ENCODE data around the gene RPL5. TPM values are rescaled to one million over a fixed set of nuclear protein-coding genes. Genes with fewer than 3 reads are reported as not detected.

Gene RPL5
- total and polyA plus RNA-seq, 9 of the 15 experiments (the other 6 are each of a cell fraction or from before 2014, with no cell fraction given): 1,467 to 4,252 (median 2,454) TPM

DNA sequence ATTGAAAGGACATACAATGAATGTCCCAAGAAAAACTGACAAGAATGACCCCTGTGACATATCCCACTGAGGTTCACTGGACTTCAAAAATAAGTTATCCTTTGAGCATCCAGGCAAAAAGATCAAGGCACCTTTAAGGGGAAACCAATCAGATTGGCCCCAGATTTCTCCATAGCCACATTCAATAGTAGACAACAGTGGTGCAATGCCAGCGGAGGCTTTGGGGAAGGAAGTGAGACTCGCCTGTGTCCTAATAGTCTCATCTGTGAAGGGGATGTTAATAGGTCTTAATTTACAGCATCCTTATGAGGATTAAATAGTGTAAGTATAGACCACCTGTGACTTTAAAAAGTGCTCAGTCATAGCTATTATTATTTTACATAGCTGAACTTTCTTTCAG, 21.5 kb downstream of the RPL5 start (continued):
- no peak for TF ChIP-seq ETV1 (tag; conservative IDR thresholded peaks at IDR 0.05; ENCODE audit: low read depth)
- TF ChIP-seq SP1 (CRISPR knock-in tag; IDR thresholded peaks at IDR 0.05): no peak
- TF ChIP-seq CAMTA2 (CRISPR knock-in tag; conservative IDR thresholded peaks at IDR 0.05): no peak
- TF ChIP-seq ZNF830 (CRISPR knock-in tag; IDR thresholded peaks at IDR 0.05): no peak
- TF ChIP-seq RCOR1 (IDR thresholded peaks at IDR 0.05; ENCODE audit: borderline replicate concordance in 1 of 2, low read depth in 2 of 2, low read length in 2 of 2): no peak

DNA sequence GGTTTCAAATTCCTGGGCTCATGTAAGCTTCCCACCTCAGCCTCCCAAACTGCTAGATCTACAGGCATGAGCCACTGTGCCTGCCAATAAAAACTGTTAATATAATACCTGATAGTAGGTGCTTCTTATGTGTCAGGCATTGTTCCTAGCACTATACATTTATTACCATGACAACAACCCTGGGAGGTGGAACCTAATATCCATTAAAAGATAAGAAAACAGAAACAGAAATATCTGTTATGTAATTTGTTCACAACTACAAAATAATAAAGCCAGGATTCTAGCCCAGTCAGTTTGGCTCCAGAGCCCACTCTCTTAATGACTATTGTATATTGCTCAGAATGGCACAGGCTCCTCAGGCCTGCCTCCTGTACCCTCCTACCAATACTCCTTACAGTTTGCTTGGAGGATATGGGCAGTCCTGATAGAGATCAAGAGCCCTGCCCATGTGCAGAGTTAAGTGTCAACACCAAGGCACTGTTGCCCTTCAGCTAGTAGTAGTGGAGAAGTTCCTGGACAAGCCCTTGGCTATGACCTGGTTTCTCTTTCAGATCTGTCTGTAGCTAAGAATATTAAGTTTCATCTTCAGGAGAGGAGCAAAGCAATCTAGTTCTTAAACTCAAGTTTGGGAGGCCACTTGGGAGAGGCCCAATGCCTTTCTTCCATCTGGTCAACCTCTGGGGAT, 22.4 kb downstream of the RPL5 start:
- DNase-seq (ENCODE audit: extremely low read depth in 1 of 4, low spot score in 3 of 4): no peak
- no TSS peak for BruUV-seq (replicated peaks)
- no peaks in the 10 kb centered on the region for H3K79me2 ChIP-seq (ENCODE audit: control insufficient read depth, insufficient read depth, low read length)
- no peak overlapping the region for H3K4me2 ChIP-seq (ENCODE audit: insufficient read depth, low read length)
- H4K20me1 ChIP-seq (replicated peaks; ENCODE audit: control insufficient read depth, insufficient read depth, low read length): no peaks in the 10 kb centered on the region
- H2AFZ ChIP-seq (ENCODE audit: low read depth, low read length): peak overlapping the region; percentile 46; the same call in 1 of the 2 replicates
- no peak overlapping the region for H3K4me3 ChIP-seq
- H3K9me1 ChIP-seq (ENCODE audit: control insufficient read depth, insufficient read depth, low read length): no peaks in the 10 kb centered on the region
- no peaks in the 10 kb centered on the region for H3K9me3 ChIP-seq (replicated peaks; ENCODE audit: control insufficient read depth, insufficient read depth, low read depth, low read length)
- H3K36me3 ChIP-seq (ENCODE audit: control insufficient read depth, insufficient read depth, low read length): no peaks in the 10 kb centered on the region
- TF ChIP-seq RFX1 (IDR thresholded peaks at IDR 0.05) (peak; percentile 37), ZC3H4 (CRISPR knock-in tag; IDR thresholded peaks at IDR 0.05; ENCODE audit: borderline replicate concordance) (no peak), NRF1 (conservative IDR thresholded peaks at IDR 0.05 in 1 of 2, IDR thresholded peaks at IDR 0.05 in 1 of 2) (peak; percentile 36 to 51; a peak in 2 of 4 replicates)
- in situ Hi-C loops (cut with MboI): loop anchor here (5.0 to 25.0 kb wide), 3 partner anchors 138 to 1008 kb away; no protein-coding TSS in a partner anchor
- ChIA-PET POLR2A (interaction anchor here (0.8 to 2.7 kb wide), 4 partner anchors 12 to 19 kb away, joined by 3 to 10 read pairs (median 6); no protein-coding TSS in a partner anchor), CTCF (ENCODE audit: low intra/inter-chr PET ratio) (no interaction called here)
- H3K27ac ChIP-seq (ENCODE audit: extremely low read depth, low read depth, low read length): no peak overlapping the region
- H3K9ac ChIP-seq (ENCODE audit: insufficient read depth in 1 of 2, low read depth in 2 of 2, low read length in 2 of 2): no peak overlapping the region
- peak; percentile 11; the same call in 1 of the 3 replicates for ATAC-seq
- peaks cover 14 to 19% of the 10 kb centered on the region in 2 experiments; a peak in 4 of 5 replicates for H3K4me1 ChIP-seq (replicated peaks in 1 of 2; ENCODE audit: control insufficient read depth in 2 of 2, insufficient read depth in 2 of 2, low read length in 2 of 2)
- intact Hi-C loops (cut with micrococcal nuclease): no loop called here
- H3K27me3 ChIP-seq (ENCODE audit: control insufficient read depth in 2 of 2, insufficient read depth in 2 of 2, low read length in 2 of 2): no peaks in the 10 kb centered on the region
- peak; percentile 37 for FAIRE-seq

Data from K562 (cell line).